K562 (cell line): ENCODE results near the gene SPRED2.

Experiments used
- ASH1L ChIP-seq: fragments of 450-650 bp; IDR thresholded peaks from 2 replicates; pipeline ENCODE4 v1.6.1; 2018; ENCODE audit warnings: borderline replicate concordance, mild to moderate bottlenecking, low read depth; ENCODE audit not compliant: partially characterized antibody
- CBFA2T3 ChIP-seq: fragments of 450-650 bp; IDR thresholded peaks from 2 replicates; pipeline ENCODE4 v1.6.1; 2017
- CREB1 ChIP-seq, 2 experiments: sonication (generic) in 1 of 2; formaldehyde crosslinking in 1 of 2; IDR thresholded peaks; 2 replicates each; pipeline versions ENCODE4 v1.6.1 to v1.8.0; 2012 to 2022; ENCODE audit warnings: inconsistent platforms in 1 of 2, mild to moderate bottlenecking in 1 of 2, missing genetic modification reagents in 1 of 2, moderate library complexity in 1 of 2
- ELF2 ChIP-seq: fragments of 250-450 bp; sonication (Bioruptor Pico); IDR thresholded peaks from 2 replicates; pipeline ENCODE4 v1.5.0; 2021; ENCODE audit warnings: mild to moderate bottlenecking
- EZH2 ChIP-seq: IDR thresholded peaks from 2 replicates; pipeline ENCODE4 v1.6.1; 2012; ENCODE audit warnings: low read depth, mild to moderate bottlenecking, inconsistent platforms, low read length, borderline replicate concordance
- FOSL1 ChIP-seq: fragments of 200-800 bp; sonication (Bioruptor generic); conservative IDR thresholded peaks from 2 replicates; pipeline ENCODE4 v1.6.1; 2016; ENCODE audit warnings: missing genetic modification characterization, missing compliant biosample characterization
- MAFF ChIP-seq: IDR thresholded peaks from 2 replicates; pipeline ENCODE4 v1.6.1; 2012; ENCODE audit warnings: low read length, improper control_type of control experiment
- MTA2 ChIP-seq: fragments of 450-650 bp; IDR thresholded peaks from 2 replicates; pipeline ENCODE4 v1.6.1; 2016; ENCODE audit warnings: low read depth
- NONO ChIP-seq, 2 experiments: fragments of 200-400 bp in 1 of 2; fragments of 450-650 bp in 1 of 2; formaldehyde crosslinking in 1 of 2; IDR thresholded peaks; 2 replicates each; pipeline ENCODE4 v1.6.1; 2017; ENCODE audit warnings: low read depth in 2 of 2, mild to moderate bottlenecking in 2 of 2, moderate library complexity in 2 of 2, low read length in 1 of 2
- POLR2A ChIP-seq: fragments of 450-650 bp; conservative IDR thresholded peaks from 2 replicates; pipeline ENCODE4 v1.6.1; 2016
- TAF1 ChIP-seq: IDR thresholded peaks from 2 replicates; pipeline ENCODE4 v1.6.1; 2011; ENCODE audit warnings: mild to moderate bottlenecking, low read length, moderate library complexity; ENCODE audit not compliant: insufficient read depth, control insufficient read depth, severe bottlenecking; ENCODE audit errors: extremely low read depth
- ZNF354B ChIP-seq: fragments of 250-450 bp; sonication (Bioruptor Pico); IDR thresholded peaks from 2 replicates; pipeline ENCODE4 v1.4.0; 2020

GRCh38 chr2:65450393-65450792, 18.0 kb upstream of the SPRED2 start:
- TF ChIP-seq NONO (IDR thresholded peaks at IDR 0.05; ENCODE audit: low read depth in 2 of 2, low read length in 1 of 2) (no peak), CREB1 (IDR thresholded peaks at IDR 0.05) (no peak), CREB1 (CRISPR knock-in tag; IDR thresholded peaks at IDR 0.05) (no peak), MAFF (no peak), EZH2 (no peak), CBFA2T3 (no peak), ZNF354B (CRISPR knock-in tag) (no peak), POLR2A (no peak), ASH1L (no peak), TAF1 (no peak), FOSL1 (no peak), ELF2 (CRISPR knock-in tag) (no peak), MTA2 (no peak)
